ENCODE data around the gene KDM6A. TPM values are rescaled to one million over a fixed set of nuclear protein-coding genes. Genes with fewer than 3 reads are reported as not detected.

The KDM6A gene
- total RNA-seq, 1 experiment from 2014 or later: 45.0 TPM

DNA sequence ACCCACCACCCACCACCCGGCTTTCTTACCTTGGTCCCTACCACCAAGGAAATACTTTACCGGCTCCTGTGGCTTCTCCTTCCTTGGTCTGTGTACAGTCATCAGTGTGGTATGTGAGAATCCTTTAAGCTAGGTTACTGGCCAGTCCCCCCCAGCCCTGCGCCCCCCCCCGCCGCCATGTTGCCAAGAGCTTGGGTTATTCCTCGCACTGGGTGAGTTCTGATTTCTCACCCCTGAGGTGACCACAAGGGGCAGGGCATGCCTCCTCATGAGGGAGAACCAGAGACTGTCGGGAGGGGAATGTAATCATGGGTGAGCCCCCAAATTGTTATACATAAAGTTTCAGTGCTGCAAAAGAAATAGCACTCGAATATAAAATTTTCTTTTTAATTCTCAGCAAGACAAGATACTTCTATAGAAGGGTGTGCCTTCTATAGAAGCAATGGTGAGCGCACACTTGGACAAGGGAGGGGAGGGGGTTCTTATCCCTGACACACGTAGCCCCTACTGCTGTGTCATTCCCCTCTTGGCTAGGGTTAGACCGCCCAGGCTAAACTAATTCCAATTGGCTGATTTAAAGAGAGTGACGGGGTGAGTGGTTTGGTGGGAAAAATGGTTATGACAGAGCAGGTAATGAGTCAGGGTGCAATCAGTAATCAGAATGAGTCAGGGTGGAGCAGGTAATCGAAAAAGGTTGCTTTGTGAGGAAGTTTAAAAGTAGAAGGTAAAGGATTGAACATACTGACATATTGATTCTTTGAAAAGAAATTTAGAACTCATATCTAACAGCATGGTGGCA is 133.2 kb downstream of the KDM6A start:
- Mint-ChIP-seq H3K36me3 (peaks cover 26% of the 10 kb centered on the region), H3K4me1 (peaks cover 55% of the 10 kb centered on the region), H3K4me3 (no peak overlapping the region), H3K27me3 (ENCODE audit: low read depth) (no peaks in the 10 kb centered on the region), H3K27ac (no peak overlapping the region), H3K9me3 (peaks cover 14% of the 10 kb centered on the region)
- DNase-seq (ENCODE audit: low spot score) (no peak), ATAC-seq (no peak)
- ChIA-PET CTCF (no interaction called here), POLR2A (no interaction called here)
- TF ChIP-seq RELA (CRISPR knock-in tag; IDR thresholded peaks at IDR 0.05; ENCODE audit: borderline replicate concordance) (no peak), FOXJ3 (CRISPR knock-in tag; IDR thresholded peaks at IDR 0.05; ENCODE audit: borderline replicate concordance) (no peak), ZNF317 (CRISPR knock-in tag; IDR thresholded peaks at IDR 0.05; ENCODE audit: borderline replicate concordance, low read depth) (no peak), SMAD4 (CRISPR knock-in tag; IDR thresholded peaks at IDR 0.05) (no peak), ETV6 (CRISPR knock-in tag; IDR thresholded peaks at IDR 0.05) (no peak)

- ATAC-seq (no peak), DNase-seq (ENCODE audit: low spot score) (no peak)
- H3K9me3 Mint-ChIP-seq: peaks cover 14% of the 10 kb centered on the region
- H3K4me1 Mint-ChIP-seq: peaks cover 48% of the 10 kb centered on the region
- H3K27ac Mint-ChIP-seq: peak overlapping the region; percentile 86; the same call in 1 of the 2 replicates
- TF ChIP-seq, protein P1, sequence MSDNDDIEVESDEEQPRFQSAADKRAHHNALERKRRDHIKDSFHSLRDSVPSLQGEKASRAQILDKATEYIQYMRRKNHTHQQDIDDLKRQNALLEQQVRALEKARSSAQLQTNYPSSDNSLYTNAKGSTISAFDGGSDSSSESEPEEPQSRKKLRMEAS (CRISPR knock-in tag; IDR thresholded peaks at IDR 0.05): no peak
- TF ChIP-seq ZNF281 (CRISPR knock-in tag; IDR thresholded peaks at IDR 0.05) (no peak), TEAD1 (CRISPR knock-in tag; IDR thresholded peaks at IDR 0.05) (no peak), RELA (CRISPR knock-in tag; IDR thresholded peaks at IDR 0.05; ENCODE audit: borderline replicate concordance) (no peak), CREB1 (CRISPR knock-in tag; IDR thresholded peaks at IDR 0.05) (no peak), JUN (CRISPR knock-in tag; IDR thresholded peaks at IDR 0.05) (no peak), ZNF416 (CRISPR knock-in tag; IDR thresholded peaks at IDR 0.05) (no peak)
- TF ChIP-seq, protein P2, sequence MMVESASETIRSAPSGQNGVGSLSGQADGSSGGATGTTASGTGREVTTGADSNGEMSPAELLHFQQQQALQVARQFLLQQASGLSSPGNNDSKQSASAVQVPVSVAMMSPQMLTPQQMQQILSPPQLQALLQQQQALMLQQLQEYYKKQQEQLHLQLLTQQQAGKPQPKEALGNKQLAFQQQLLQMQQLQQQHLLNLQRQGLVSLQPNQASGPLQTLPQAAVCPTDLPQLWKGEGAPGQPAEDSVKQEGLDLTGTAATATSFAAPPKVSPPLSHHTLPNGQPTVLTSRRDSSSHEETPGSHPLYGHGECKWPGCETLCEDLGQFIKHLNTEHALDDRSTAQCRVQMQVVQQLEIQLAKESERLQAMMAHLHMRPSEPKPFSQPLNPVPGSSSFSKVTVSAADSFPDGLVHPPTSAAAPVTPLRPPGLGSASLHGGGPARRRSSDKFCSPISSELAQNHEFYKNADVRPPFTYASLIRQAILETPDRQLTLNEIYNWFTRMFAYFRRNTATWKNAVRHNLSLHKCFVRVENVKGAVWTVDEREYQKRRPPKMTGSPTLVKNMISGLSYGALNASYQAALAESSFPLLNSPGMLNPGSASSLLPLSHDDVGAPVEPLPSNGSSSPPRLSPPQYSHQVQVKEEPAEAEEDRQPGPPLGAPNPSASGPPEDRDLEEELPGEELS (CRISPR knock-in tag; IDR thresholded peaks at IDR 0.05): no peak
- POLR2A ChIA-PET: no interaction called here
- CTCF ChIA-PET: no interaction called here
- H3K4me3 Mint-ChIP-seq: no peak overlapping the region
- H3K27me3 Mint-ChIP-seq (ENCODE audit: low read depth): no peaks in the 10 kb centered on the region
- peaks cover 26% of the 10 kb centered on the region for H3K36me3 Mint-ChIP-seq
Observed at GRCh38 chrX:45007598-45007997, 134.6 kb downstream of the KDM6A start.

- peak overlapping the region; percentile 68; the same call in 1 of the 2 replicates for H3K27ac Mint-ChIP-seq
- peaks cover 22% of the 10 kb centered on the region for H3K36me3 Mint-ChIP-seq
- no peaks in the 10 kb centered on the region for H3K27me3 Mint-ChIP-seq (ENCODE audit: low read depth)
- ChIA-PET CTCF (no interaction called here), POLR2A (no interaction called here)
- ATAC-seq (no peak), DNase-seq (ENCODE audit: low spot score) (no peak)
- H3K4me3 Mint-ChIP-seq: no peak overlapping the region
- H3K4me1 Mint-ChIP-seq: peaks cover 45% of the 10 kb centered on the region
- H3K9me3 Mint-ChIP-seq: peaks cover 12% of the 10 kb centered on the region
- TF ChIP-seq CREM (CRISPR knock-in tag; IDR thresholded peaks at IDR 0.05) (no peak), ATF3 (CRISPR knock-in tag; conservative IDR thresholded peaks at IDR 0.05) (no peak), ZNF671 (CRISPR knock-in tag; IDR thresholded peaks at IDR 0.05) (no peak), ATF2 (CRISPR knock-in tag; IDR thresholded peaks at IDR 0.05; ENCODE audit: borderline replicate concordance, low read depth) (no peak), ZNF416 (CRISPR knock-in tag; IDR thresholded peaks at IDR 0.05) (no peak)
- TF ChIP-seq, protein P3, sequence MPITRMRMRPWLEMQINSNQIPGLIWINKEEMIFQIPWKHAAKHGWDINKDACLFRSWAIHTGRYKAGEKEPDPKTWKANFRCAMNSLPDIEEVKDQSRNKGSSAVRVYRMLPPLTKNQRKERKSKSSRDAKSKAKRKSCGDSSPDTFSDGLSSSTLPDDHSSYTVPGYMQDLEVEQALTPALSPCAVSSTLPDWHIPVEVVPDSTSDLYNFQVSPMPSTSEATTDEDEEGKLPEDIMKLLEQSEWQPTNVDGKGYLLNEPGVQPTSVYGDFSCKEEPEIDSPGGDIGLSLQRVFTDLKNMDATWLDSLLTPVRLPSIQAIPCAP (CRISPR knock-in tag; IDR thresholded peaks at IDR 0.05): no peak
- TF ChIP-seq, protein P4, sequence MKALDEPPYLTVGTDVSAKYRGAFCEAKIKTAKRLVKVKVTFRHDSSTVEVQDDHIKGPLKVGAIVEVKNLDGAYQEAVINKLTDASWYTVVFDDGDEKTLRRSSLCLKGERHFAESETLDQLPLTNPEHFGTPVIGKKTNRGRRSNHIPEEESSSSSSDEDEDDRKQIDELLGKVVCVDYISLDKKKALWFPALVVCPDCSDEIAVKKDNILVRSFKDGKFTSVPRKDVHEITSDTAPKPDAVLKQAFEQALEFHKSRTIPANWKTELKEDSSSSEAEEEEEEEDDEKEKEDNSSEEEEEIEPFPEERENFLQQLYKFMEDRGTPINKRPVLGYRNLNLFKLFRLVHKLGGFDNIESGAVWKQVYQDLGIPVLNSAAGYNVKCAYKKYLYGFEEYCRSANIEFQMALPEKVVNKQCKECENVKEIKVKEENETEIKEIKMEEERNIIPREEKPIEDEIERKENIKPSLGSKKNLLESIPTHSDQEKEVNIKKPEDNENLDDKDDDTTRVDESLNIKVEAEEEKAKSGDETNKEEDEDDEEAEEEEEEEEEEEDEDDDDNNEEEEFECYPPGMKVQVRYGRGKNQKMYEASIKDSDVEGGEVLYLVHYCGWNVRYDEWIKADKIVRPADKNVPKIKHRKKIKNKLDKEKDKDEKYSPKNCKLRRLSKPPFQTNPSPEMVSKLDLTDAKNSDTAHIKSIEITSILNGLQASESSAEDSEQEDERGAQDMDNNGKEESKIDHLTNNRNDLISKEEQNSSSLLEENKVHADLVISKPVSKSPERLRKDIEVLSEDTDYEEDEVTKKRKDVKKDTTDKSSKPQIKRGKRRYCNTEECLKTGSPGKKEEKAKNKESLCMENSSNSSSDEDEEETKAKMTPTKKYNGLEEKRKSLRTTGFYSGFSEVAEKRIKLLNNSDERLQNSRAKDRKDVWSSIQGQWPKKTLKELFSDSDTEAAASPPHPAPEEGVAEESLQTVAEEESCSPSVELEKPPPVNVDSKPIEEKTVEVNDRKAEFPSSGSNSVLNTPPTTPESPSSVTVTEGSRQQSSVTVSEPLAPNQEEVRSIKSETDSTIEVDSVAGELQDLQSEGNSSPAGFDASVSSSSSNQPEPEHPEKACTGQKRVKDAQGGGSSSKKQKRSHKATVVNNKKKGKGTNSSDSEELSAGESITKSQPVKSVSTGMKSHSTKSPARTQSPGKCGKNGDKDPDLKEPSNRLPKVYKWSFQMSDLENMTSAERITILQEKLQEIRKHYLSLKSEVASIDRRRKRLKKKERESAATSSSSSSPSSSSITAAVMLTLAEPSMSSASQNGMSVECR (CRISPR knock-in tag; IDR thresholded peaks at IDR 0.05; ENCODE audit: borderline replicate concordance): no peak
Observed at GRCh38 chrX:45009371-45010000, 136.5 kb downstream of the KDM6A start.

Data from WTC11 (cell line).